Uterus (tissue), 2 donors: ENCODE measurements around the gene METAP1D.

Experiments
- POLR2A ChIP-seq, 2 donors: fragments of 450-650 bp; IDR thresholded peaks; one replicate each; pipeline ENCODE4 v1.6.1; 2016; ENCODE audit warnings: antibody characterized with exemption in 2 of 2, mild to moderate bottlenecking in 1 of 2, moderate library complexity in 1 of 2
- TF ChIP-seq, protein P1 (sequence below), 4 experiments: fragments of 200-600 bp in 2 of 4; fragments of 450-650 bp in 2 of 4; sonication (generic) in 2 of 4; IDR thresholded peaks; one replicate each; pipeline ENCODE4 v1.5.1; 2016 to 2019; ENCODE audit warnings: antibody characterized with exemption in 4 of 4, mild to moderate bottlenecking in 2 of 4, moderate library complexity in 1 of 4

DNA sequence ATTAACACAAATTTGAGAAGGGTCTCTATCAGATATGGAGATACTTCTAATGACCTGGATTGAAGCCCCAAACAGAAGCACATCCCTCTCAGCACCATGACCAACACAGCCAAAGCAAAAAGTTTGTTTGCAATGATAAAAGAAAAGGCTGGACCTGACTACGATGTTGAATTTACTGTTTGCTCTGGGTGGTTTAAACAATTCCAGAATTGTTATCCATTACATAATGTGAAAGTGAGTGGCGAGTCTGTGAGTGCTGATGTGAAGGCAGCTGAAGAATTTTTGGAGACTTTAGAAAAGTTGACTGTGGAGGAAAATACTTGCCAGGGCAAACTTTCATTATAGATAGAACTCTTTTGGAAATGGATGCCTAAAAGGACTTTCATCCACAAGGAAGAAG, 120.4 kb downstream of the METAP1D start:
- TF ChIP-seq, protein P1, sequence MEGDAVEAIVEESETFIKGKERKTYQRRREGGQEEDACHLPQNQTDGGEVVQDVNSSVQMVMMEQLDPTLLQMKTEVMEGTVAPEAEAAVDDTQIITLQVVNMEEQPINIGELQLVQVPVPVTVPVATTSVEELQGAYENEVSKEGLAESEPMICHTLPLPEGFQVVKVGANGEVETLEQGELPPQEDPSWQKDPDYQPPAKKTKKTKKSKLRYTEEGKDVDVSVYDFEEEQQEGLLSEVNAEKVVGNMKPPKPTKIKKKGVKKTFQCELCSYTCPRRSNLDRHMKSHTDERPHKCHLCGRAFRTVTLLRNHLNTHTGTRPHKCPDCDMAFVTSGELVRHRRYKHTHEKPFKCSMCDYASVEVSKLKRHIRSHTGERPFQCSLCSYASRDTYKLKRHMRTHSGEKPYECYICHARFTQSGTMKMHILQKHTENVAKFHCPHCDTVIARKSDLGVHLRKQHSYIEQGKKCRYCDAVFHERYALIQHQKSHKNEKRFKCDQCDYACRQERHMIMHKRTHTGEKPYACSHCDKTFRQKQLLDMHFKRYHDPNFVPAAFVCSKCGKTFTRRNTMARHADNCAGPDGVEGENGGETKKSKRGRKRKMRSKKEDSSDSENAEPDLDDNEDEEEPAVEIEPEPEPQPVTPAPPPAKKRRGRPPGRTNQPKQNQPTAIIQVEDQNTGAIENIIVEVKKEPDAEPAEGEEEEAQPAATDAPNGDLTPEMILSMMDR (IDR thresholded peaks at IDR 0.05) = no peak
- no peak for TF ChIP-seq POLR2A (IDR thresholded peaks at IDR 0.05)
